ENCODE measurements around the gene USP51.

DNA sequence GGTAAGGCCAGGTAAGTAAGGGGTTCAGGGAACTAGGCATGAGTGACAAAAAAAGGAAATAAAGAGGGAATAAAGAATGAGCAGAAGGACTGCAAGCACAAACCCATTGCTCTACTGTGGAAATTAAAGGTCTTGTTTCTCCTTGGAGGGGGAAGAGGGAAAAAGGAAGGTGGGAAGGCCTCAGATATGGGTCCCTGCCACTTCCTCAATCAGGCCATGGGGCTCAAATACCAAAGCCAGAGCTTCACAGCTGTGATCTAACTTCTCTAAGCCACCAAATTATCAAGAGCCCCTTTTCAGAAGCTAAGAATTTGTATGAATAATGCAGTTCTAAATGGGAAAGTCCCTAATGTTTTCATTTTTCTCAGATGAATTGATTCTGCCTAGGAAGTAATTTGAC lies 4.7 kb downstream of the USP51 start:
- TF ChIP-seq, protein P1, sequence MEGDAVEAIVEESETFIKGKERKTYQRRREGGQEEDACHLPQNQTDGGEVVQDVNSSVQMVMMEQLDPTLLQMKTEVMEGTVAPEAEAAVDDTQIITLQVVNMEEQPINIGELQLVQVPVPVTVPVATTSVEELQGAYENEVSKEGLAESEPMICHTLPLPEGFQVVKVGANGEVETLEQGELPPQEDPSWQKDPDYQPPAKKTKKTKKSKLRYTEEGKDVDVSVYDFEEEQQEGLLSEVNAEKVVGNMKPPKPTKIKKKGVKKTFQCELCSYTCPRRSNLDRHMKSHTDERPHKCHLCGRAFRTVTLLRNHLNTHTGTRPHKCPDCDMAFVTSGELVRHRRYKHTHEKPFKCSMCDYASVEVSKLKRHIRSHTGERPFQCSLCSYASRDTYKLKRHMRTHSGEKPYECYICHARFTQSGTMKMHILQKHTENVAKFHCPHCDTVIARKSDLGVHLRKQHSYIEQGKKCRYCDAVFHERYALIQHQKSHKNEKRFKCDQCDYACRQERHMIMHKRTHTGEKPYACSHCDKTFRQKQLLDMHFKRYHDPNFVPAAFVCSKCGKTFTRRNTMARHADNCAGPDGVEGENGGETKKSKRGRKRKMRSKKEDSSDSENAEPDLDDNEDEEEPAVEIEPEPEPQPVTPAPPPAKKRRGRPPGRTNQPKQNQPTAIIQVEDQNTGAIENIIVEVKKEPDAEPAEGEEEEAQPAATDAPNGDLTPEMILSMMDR (IDR thresholded peaks at IDR 0.05; ENCODE audit: low read depth, low read length): no peak
- TF ChIP-seq EZH2phosphoT487 (IDR thresholded peaks at IDR 0.05; ENCODE audit: low read depth): no peak

All from OCI-LY3 (cell line).